ENCODE measurements around the gene SKAP2.
A peak's percentile ranks its signal among the peaks of the same experiment; 100 is the strongest.

Gene SKAP2

GRCh38 chr7:26864309-26865093 is at the start of gene SKAP2:
Gene SKAP2 (minus strand): TSS chr7:26864590. CDS start chr7:26864429, 161 bp downstream.
- no peak for TF ChIP-seq CTCF (IDR thresholded peaks at IDR 0.05; ENCODE audit: insufficient read depth, low read length, missing control alignments)
- peak within 1 kb of the TSS; percentile 87 for H3K4me3 ChIP-seq (ENCODE audit: low read depth, low read length)
- peak; percentile 87 for DNase-seq (ENCODE audit: low read depth, low spot score)
- ChIA-PET POLR2A (interaction anchor here (0.7 kb wide), 1 partner anchor 15 kb away, joined by 3 read pairs; no protein-coding TSS in a partner anchor), CTCF (interaction anchor here (1.1 to 4.3 kb wide), 2 partner anchors 11 to 172 kb away, joined by 3 to 25 read pairs; no protein-coding TSS in a partner anchor)

DNA sequence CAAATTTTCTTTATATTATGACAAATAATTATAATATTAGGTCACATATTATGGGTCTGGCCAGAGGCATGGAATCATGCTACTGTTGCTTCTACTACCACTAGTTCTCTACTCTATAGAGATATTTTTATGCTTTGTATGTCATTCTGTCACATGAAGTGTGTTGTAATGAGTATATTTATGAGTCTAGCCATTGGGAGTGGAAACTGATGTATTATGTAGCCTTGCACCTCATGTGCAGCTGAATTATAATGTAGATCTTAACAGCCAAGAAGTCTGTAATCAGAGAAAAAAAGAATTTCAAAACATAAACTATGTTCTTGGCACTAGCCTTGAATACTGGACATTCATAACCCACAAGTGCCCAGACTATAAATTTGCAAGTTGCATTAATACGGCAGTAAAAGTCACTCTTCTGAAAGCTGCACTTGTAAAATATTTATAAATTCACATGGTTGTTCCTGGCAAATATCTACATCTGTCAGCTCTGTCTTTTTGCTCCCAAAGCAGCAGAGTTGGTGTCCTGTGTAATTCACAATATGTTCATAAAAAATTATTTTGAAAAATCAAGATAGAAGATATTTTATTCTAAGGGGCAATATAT is 48.6 kb upstream of the SKAP2 start:
- H3K4me3 ChIP-seq (ENCODE audit: low read depth, low read length): no peak overlapping the region
- TF ChIP-seq CTCF (IDR thresholded peaks at IDR 0.05; ENCODE audit: insufficient read depth, low read length, missing control alignments): no peak
- DNase-seq (ENCODE audit: low read depth, low spot score): no peak
- POLR2A ChIA-PET: no interaction called here
- CTCF ChIA-PET: no interaction called here

- no peak for TF ChIP-seq CTCF (IDR thresholded peaks at IDR 0.05; ENCODE audit: insufficient read depth, low read length, missing control alignments)
- no peak overlapping the region for H3K4me3 ChIP-seq (ENCODE audit: low read depth, low read length)
- DNase-seq (ENCODE audit: low read depth, low spot score): no peak
- ChIA-PET POLR2A (no interaction called here), CTCF (no interaction called here)
These were observed 47.9 kb upstream of the SKAP2 start for GRCh38 chr7:26912338-26912737.

DNA sequence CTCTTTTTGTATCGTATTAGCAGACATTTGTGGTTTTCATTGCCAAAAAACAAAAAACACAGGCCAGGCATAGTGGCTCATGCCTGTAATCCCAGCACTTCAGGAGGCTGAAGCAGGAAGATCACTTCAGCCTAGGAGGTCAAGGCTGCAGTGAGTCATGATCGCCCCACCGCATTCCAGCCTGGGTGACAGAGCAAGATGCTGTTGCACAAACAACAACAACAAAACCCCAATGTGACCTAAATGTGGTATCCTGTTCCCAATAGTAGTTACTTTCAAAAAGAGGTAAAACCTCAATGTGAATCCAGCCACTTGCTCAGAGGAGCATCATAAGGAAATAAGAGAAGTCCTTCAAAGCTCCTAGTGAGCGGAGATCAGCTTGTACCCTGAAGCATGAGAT is 45.8 kb upstream of the SKAP2 start:
- H3K4me3 ChIP-seq (ENCODE audit: low read depth, low read length): no peak overlapping the region
- no peak for TF ChIP-seq CTCF (IDR thresholded peaks at IDR 0.05; ENCODE audit: insufficient read depth, low read length, missing control alignments)
- CTCF ChIA-PET: no interaction called here
- POLR2A ChIA-PET: no interaction called here
- no peak for DNase-seq (ENCODE audit: low read depth, low spot score)

- DNase-seq (ENCODE audit: low read depth, low spot score): no peak
- no peak overlapping the region for H3K4me3 ChIP-seq (ENCODE audit: low read depth, low read length)
- no peak for TF ChIP-seq CTCF (IDR thresholded peaks at IDR 0.05; ENCODE audit: insufficient read depth, low read length, missing control alignments)
- CTCF ChIA-PET: interaction anchor here (0.9 kb wide), 1 partner anchor 249 kb away, joined by 3 read pairs; no protein-coding TSS in a partner anchor
- POLR2A ChIA-PET: no interaction called here
These were observed 35.9 kb upstream of the SKAP2 start for GRCh38 chr7:26900251-26900650.

DNA sequence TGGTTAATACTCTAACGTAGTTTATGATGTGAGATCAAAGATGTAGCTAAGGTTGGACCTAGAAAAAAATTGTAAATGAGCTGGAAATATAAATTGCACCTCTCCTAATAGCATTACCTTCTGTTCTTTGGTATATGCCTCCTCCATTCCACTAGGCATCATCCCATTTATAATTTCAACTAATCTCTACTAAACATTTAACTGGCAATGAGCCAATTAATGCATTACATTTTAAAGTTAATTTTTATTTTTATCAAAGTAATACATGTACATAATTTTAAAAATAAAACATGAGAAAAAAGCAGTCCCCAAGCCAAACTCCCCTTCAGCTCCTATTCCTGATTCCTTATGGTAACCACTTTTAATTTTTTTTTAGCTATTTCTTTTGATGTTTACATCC is 35.1 kb upstream of the SKAP2 start:
- no peak for TF ChIP-seq CTCF (IDR thresholded peaks at IDR 0.05; ENCODE audit: insufficient read depth, low read length, missing control alignments)
- no peak overlapping the region for H3K4me3 ChIP-seq (ENCODE audit: low read depth, low read length)
- ChIA-PET POLR2A (no interaction called here), CTCF (interaction anchor here (0.9 kb wide), 1 partner anchor 250 kb away, joined by 3 read pairs; no protein-coding TSS in a partner anchor)
- no peak for DNase-seq (ENCODE audit: low read depth, low spot score)
